Measurements from ENCODE around the gene ZNG1E.
"Not testable (repeated sequence)": the region's sequence is repeated elsewhere in the genome, so short reads cannot be mapped to it uniquely, and the experiment has no call there.

The ZNG1E gene

GRCh38 chr9:65675589-65676021 is at the start of gene ZNG1E:
TSS of gene ZNG1E (plus strand) at chr9:65675928. CDS start at chr9:65675977, 49 bp downstream.
- not testable (repeated sequence) for DNase-seq

- DNase-seq: not testable (repeated sequence)
These were observed 2.1 kb upstream of the ZNG1E start for GRCh38 chr9:65673579-65673978.

- not testable (repeated sequence) for DNase-seq
These were observed 710 bp upstream of the ZNG1E start for GRCh38 chr9:65675018-65675417.

- DNase-seq: not testable (repeated sequence)
These were observed 661 bp downstream of the ZNG1E start for GRCh38 chr9:65676389-65676788.

GRCh38 chr9:65678533-65678932 is 2.8 kb downstream of the ZNG1E start:
- DNase-seq: not testable (repeated sequence)

GRCh38 chr9:65703550-65703949 is 27.8 kb downstream of the ZNG1E start:
- not testable (repeated sequence) for DNase-seq

- DNase-seq: not testable (repeated sequence)
These were observed 38.7 kb downstream of the ZNG1E start for GRCh38 chr9:65714445-65714844.

GRCh38 chr9:65737096-65737564 is 61.4 kb downstream of the ZNG1E start, which contains the start of gene FOXD4L4:
TSS of gene FOXD4L4 (plus strand) at chr9:65737146. CDS start at chr9:65737146, 0 bp downstream.
- not testable (repeated sequence) for DNase-seq

- DNase-seq: not testable (repeated sequence)
These were observed 62.4 kb downstream of the ZNG1E start for GRCh38 chr9:65738133-65738532.
